NAMALWA (cell line): Measurements from ENCODE around the gene ERVK3-1.

Source experiments
- DNase-seq: peaks from one replicate; pipeline ENCODE4 v3.0.0-alpha.2; 2015; ENCODE audit warnings: low spot score

ERVK3-1 gene

DNA sequence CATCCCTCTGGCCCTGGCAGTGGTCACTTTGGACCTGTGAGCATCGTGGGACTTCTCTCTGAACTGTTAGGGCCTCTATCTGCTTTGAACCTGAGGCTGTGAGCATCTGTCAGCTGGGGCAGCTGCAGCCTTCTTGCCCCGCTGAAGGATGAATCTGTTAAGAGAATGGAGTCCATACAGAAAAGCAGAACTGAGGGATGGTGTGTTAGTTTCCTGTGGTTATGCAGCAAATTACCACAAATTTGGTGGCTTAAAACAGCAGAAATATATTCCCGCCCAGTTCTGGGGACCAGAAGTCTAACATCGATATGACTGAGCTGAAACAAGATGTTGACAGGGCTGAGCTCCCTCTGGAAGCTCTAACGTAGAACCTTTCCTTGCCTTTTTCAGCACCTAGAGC is 59.0 kb downstream of the ERVK3-1 start:
- peak; percentile 71 for DNase-seq
